ENCODE measurements around the gene WDR45.

WDR45 gene

DNA sequence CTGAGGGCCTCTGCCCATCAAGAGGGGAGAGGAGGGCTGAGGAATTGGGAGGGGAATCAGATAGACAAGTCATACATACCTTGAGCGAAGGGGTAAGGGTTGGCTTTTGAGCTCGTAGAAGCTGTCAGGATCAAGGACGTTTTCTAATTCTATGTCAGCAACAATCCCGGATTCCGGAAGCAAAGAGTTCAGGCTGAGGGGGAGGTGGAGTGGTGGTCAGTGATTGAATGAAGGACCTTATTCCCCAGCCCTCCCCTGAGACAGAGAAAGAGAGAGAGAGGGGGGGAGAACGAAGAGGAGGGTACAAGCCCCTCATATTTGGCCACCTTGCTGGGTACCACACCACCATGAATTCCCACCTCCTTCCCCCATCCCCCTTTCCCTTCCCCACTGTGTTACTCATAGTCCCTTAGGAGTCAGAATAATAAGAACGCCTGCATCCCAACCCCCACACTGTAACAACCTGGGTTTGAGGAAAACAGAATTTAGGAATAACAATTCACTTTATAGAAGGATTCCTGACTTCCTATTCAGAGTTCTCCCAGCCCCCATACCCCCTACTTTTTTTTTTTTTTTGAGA lies 39.2 kb downstream of the WDR45 start:
- H3K4me1 ChIP-seq: peaks cover 3% of the 10 kb centered on the region
- peaks cover 8% of the 10 kb centered on the region for H3K79me2 ChIP-seq
- H3K9ac ChIP-seq: no peak overlapping the region
- H3K4me2 ChIP-seq (ENCODE audit: low read length): peak overlapping the region; percentile 47
- peak overlapping the region; percentile 64 for H3K27ac ChIP-seq
- H3K36me3 ChIP-seq (ENCODE audit: control insufficient read depth, insufficient read depth, low read length): no peaks in the 10 kb centered on the region
- no peak overlapping the region for H2AFZ ChIP-seq
- no peaks in the 10 kb centered on the region for H3K9me3 ChIP-seq (ENCODE audit: control insufficient read depth, low read length)
- TF ChIP-seq, protein P1, sequence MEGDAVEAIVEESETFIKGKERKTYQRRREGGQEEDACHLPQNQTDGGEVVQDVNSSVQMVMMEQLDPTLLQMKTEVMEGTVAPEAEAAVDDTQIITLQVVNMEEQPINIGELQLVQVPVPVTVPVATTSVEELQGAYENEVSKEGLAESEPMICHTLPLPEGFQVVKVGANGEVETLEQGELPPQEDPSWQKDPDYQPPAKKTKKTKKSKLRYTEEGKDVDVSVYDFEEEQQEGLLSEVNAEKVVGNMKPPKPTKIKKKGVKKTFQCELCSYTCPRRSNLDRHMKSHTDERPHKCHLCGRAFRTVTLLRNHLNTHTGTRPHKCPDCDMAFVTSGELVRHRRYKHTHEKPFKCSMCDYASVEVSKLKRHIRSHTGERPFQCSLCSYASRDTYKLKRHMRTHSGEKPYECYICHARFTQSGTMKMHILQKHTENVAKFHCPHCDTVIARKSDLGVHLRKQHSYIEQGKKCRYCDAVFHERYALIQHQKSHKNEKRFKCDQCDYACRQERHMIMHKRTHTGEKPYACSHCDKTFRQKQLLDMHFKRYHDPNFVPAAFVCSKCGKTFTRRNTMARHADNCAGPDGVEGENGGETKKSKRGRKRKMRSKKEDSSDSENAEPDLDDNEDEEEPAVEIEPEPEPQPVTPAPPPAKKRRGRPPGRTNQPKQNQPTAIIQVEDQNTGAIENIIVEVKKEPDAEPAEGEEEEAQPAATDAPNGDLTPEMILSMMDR (IDR thresholded peaks at IDR 0.05): no peak
- no peak overlapping the region for H3K4me3 ChIP-seq (ENCODE audit: low read depth, low read length)
- H3K27me3 ChIP-seq (ENCODE audit: control insufficient read depth, insufficient read depth, low read length): no peaks in the 10 kb centered on the region

DNA sequence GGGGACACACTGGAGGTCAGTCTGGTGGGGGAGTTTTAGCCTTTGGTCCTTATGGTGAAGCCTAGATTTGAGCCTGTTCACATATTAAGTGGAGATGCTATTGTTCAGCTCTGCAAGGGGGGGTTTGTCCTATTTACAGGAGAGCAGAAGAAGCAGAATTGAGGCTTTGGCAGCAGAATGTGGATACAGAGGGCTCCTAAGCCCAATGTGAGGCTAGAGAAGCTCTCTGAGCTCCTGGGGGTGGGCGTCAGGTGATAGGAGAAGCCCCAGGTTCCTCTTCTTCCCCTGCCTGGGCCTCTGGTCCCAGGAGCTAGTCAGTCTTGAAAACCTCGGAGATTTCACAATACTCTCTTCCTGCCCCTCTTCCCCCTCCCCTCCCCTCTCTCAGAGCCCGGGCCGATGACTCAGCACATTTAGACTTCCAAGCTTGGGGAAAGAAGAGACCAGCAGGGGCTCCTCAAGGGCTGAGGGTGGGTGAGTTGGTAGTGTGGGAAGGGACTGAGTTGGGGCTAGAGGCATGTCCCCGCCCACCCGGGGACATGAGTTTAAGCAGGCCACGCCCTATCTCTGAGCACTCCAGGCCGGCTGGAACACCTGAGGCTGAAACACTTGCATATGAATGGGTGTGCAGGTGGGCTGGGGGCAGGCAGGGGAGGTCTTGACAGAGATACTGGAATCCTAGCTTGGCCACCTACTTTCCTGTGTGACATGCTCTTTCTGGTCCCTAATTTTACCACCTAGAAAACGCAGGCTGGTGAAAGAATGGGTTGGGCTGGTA lies 39.9 kb downstream of the WDR45 start:
- H3K9ac ChIP-seq: no peak overlapping the region
- no peak overlapping the region for H2AFZ ChIP-seq
- H3K4me3 ChIP-seq (ENCODE audit: low read depth, low read length): no peak overlapping the region
- H3K4me1 ChIP-seq: peaks cover 3% of the 10 kb centered on the region
- peaks cover 8% of the 10 kb centered on the region for H3K79me2 ChIP-seq
- no peaks in the 10 kb centered on the region for H3K9me3 ChIP-seq (ENCODE audit: control insufficient read depth, low read length)
- H3K4me2 ChIP-seq (ENCODE audit: low read length): peak overlapping the region; percentile 47
- H3K27ac ChIP-seq: peak overlapping the region; percentile 64
- H3K27me3 ChIP-seq (ENCODE audit: control insufficient read depth, insufficient read depth, low read length): no peaks in the 10 kb centered on the region
- TF ChIP-seq, protein P1 (IDR thresholded peaks at IDR 0.05): no peak
- H3K36me3 ChIP-seq (ENCODE audit: control insufficient read depth, insufficient read depth, low read length): no peaks in the 10 kb centered on the region

DNA sequence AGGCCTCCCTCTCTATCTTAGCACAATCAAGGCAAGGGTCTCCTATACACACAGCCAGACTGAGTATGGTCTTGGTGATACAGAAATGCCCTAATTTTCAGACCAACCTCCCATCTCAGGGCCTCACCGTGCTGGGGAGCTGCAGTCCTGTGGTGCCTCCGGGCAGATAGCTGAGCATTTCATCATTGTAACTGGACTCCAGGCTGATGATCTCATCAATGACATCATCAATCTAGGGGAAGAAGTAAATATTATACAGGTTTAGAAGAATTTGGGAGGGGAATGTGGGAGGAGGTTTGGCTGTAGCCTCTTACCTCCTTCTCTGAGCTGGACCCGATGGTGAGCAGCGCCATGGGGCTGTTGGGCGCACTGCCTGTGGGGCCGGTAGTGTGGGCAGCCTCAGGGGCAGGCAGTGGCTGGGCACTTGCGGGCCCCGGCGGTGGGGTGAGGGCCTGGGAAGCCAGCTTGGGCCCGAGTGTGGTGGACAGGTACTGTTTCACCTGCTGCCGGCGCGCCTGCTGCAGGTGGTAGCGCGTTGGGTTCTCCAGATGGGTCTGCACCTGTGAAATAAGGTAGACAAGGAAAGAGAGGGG lies 41.7 kb downstream of the WDR45 start:
- no peaks in the 10 kb centered on the region for H3K27me3 ChIP-seq (ENCODE audit: control insufficient read depth, insufficient read depth, low read length)
- H3K4me3 ChIP-seq (ENCODE audit: low read depth, low read length): no peak overlapping the region
- H3K36me3 ChIP-seq (ENCODE audit: control insufficient read depth, insufficient read depth, low read length): no peaks in the 10 kb centered on the region
- no peak overlapping the region for H3K27ac ChIP-seq
- H3K79me2 ChIP-seq: peaks cover 8% of the 10 kb centered on the region
- peaks cover 3% of the 10 kb centered on the region for H3K4me1 ChIP-seq
- no peaks in the 10 kb centered on the region for H3K9me3 ChIP-seq (ENCODE audit: control insufficient read depth, low read length)
- TF ChIP-seq, protein P1 (IDR thresholded peaks at IDR 0.05): no peak
- H3K9ac ChIP-seq: no peak overlapping the region
- no peak overlapping the region for H2AFZ ChIP-seq
- H3K4me2 ChIP-seq (ENCODE audit: low read length): no peak overlapping the region

DNA sequence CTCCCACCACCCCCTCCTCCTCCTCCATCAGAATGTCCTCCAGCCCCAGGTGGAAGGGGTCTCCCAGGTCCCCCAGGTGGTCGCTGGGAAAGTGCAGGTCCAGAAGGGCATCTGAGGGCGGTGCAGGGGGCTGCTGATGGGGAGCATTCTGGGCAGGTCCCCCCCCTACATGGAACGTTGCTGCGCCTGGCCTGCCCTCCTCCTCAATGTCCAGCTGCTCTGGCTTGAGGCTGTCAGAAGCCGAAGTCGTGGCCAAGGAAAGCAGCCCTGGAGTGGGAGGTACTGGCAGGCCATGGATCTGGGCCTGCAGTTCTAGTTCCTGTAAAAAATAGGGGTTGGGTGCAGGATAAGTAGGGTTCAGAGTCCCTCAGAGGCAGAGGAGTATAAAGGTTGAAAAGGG lies 49.4 kb downstream of the WDR45 start:
- H2AFZ ChIP-seq: no peak overlapping the region
- no peaks in the 10 kb centered on the region for H3K36me3 ChIP-seq (ENCODE audit: control insufficient read depth, insufficient read depth, low read length)
- no peaks in the 10 kb centered on the region for H3K79me2 ChIP-seq
- H3K9ac ChIP-seq: no peak overlapping the region
- no peaks in the 10 kb centered on the region for H3K9me3 ChIP-seq (ENCODE audit: control insufficient read depth, low read length)
- no peak overlapping the region for H3K4me2 ChIP-seq (ENCODE audit: low read length)
- H3K4me1 ChIP-seq: no peaks in the 10 kb centered on the region
- no peak overlapping the region for H3K4me3 ChIP-seq (ENCODE audit: low read depth, low read length)
- H3K27ac ChIP-seq: no peak overlapping the region
- TF ChIP-seq, protein P1 (IDR thresholded peaks at IDR 0.05): no peak
- no peaks in the 10 kb centered on the region for H3K27me3 ChIP-seq (ENCODE audit: control insufficient read depth, insufficient read depth, low read length)
